Fibroblast of lung (primary cell): ENCODE results near the gene SIGLEC9. TPM values are rescaled to one million over a fixed set of nuclear protein-coding genes. Genes with fewer than 3 reads are reported as not detected.

Source experiments
- DNase-seq, 2 donors: peaks; one replicate each; pipeline versions ENCODE4 v3.0.0 to v3.0.0-alpha.2; 2010; ENCODE audit warnings: low read depth in 2 of 2
- H2AFZ ChIP-seq: 2 replicates; pipeline ENCODE4 v1.5.1; 2012; ENCODE audit warnings: low read length, control low read depth, inconsistent platforms
- H3K27ac ChIP-seq: 2 replicates; pipeline ENCODE4 v1.5.1; 2011; ENCODE audit warnings: low read length, control low read depth; ENCODE audit not compliant: insufficient read depth
- H3K27me3 ChIP-seq: 2 replicates; pipeline ENCODE4 v1.5.1; 2011; ENCODE audit warnings: mild to moderate bottlenecking, low read length; ENCODE audit not compliant: control insufficient read depth, insufficient read depth
- H3K36me3 ChIP-seq: 2 replicates; pipeline ENCODE4 v1.5.1; 2011; ENCODE audit warnings: low read length; ENCODE audit not compliant: control insufficient read depth, insufficient read depth
- H3K4me1 ChIP-seq: 2 replicates; pipeline ENCODE4 v1.5.1; 2011; ENCODE audit warnings: low read length; ENCODE audit not compliant: control insufficient read depth, insufficient read depth; ENCODE audit errors: extremely low read depth
- H3K4me2 ChIP-seq: 2 replicates; pipeline ENCODE4 v1.5.1; 2011; ENCODE audit warnings: low read length, control low read depth; ENCODE audit not compliant: insufficient read depth; ENCODE audit errors: extremely low read depth
- H3K4me3 ChIP-seq, 4 experiments: fragments of 200-600 bp in 1 of 4; sonication (generic) in 1 of 4; replicated peaks in 1 of 4; 2 replicates each; pipeline ENCODE4 v1.5.1; 2011 to 2016; ENCODE audit warnings: low read length in 4 of 4, low read depth in 3 of 4, mild to moderate bottlenecking in 3 of 4, control low read depth in 2 of 4, inconsistent platforms in 1 of 4, mixed read lengths in 1 of 4; ENCODE audit not compliant: insufficient read depth in 1 of 4; ENCODE audit errors: control extremely low read depth in 1 of 4
- H3K79me2 ChIP-seq: 2 replicates; pipeline ENCODE4 v1.5.1; 2012; ENCODE audit warnings: mild to moderate bottlenecking, low read length, inconsistent platforms; ENCODE audit not compliant: control insufficient read depth, insufficient read depth
- H3K9ac ChIP-seq: 2 replicates; pipeline ENCODE4 v1.5.1; 2011; ENCODE audit warnings: mild to moderate bottlenecking, low read length, control low read depth; ENCODE audit not compliant: insufficient read depth
- H3K9me3 ChIP-seq: 2 replicates; pipeline ENCODE4 v1.5.1; 2012; ENCODE audit warnings: low read depth, low read length; ENCODE audit not compliant: control insufficient read depth, insufficient read depth
- H4K20me1 ChIP-seq: 2 replicates; pipeline ENCODE4 v1.5.1; 2011; ENCODE audit warnings: low read length; ENCODE audit not compliant: control insufficient read depth, insufficient read depth; ENCODE audit errors: extremely low read depth
- CTCF ChIP-seq, 2 donors: IDR thresholded peaks in 1 of 2; conservative IDR thresholded peaks in 1 of 2; 1 replicate in 1 of 2; 2 replicates in 1 of 2; pipeline ENCODE4 v1.5.1; 2011 to 2012; ENCODE audit warnings: low read length in 2 of 2, control low read depth in 1 of 2, inconsistent platforms in 1 of 2, low read depth in 1 of 2, mild to moderate bottlenecking in 1 of 2
- EZH2 ChIP-seq: IDR thresholded peaks from 2 replicates; pipeline ENCODE4 v1.5.1; 2012; ENCODE audit warnings: low read length, control low read depth, mild to moderate bottlenecking; ENCODE audit errors: missing control alignments
- polyA plus RNA-seq, 2 donors: library from polyadenylated mRNA; depleted of rRNA in 1 of 2; stranded (reverse) in 1 of 2; unstranded in 1 of 2; fragments of >200 nt; gene quantifications; 2 replicates each; pipeline ENCODE4 v1.2.1, GENCODE V29; 2011 to 2012; ENCODE audit warnings: missing spikeins in 1 of 2
- total RNA-seq: library from RNA; depleted of rRNA; stranded (reverse); fragments of >200 nt; gene quantifications from 2 replicates; pipeline ENCODE4 v1.2.1, GENCODE V29; 2014

The SIGLEC9 gene
- total and polyA plus RNA-seq, 2 donors (not counting 1 experiment from before 2014, with no cell fraction given), result not detected

DNA sequence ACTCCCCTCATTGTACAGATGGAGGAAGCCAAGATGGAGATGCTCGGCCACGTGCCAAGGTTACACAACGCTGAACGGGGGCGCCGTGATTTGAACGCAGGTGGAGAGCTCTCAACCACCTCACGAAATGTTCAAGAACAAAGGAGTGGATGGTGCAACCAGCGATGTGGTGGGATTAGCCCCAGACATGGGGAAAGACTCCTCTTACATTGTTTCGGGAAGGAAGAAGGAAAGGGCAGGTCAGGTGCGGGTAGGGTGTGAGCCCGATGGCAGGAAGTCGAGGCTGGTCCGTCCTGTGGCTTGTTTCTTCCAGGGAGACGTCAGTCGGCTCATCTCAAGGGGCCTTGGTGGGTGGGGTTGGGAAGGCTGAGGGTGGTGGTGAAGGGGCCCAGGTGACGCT, 34.9 kb upstream of the SIGLEC9 start:
- Histone ChIP-seq H3K79me2 (no peaks in the 10 kb centered on the region), H3K4me2 (no peak overlapping the region), H3K27ac (no peak overlapping the region), H3K27me3 (no peaks in the 10 kb centered on the region), H4K20me1 (no peaks in the 10 kb centered on the region), H2AFZ (no peak overlapping the region), H3K9ac (no peak overlapping the region), H3K4me1 (no peaks in the 10 kb centered on the region), H3K9me3 (no peaks in the 10 kb centered on the region), H3K36me3 (no peaks in the 10 kb centered on the region), H3K4me3 (no peak overlapping the region)
- TF ChIP-seq EZH2 (no peak), CTCF (conservative IDR thresholded peaks at IDR 0.05 in 1 of 2, IDR thresholded peaks at IDR 0.05 in 1 of 2; ENCODE audit: low read depth in 1 of 2, low read length in 2 of 2) (no peak)
- no peak for DNase-seq

- peak in 1 of 2 donors; percentile 10 for DNase-seq
- H3K4me2 ChIP-seq, result no peak overlapping the region
- H3K27me3 ChIP-seq, result no peaks in the 10 kb centered on the region
- H3K9me3 ChIP-seq, result no peaks in the 10 kb centered on the region
- no peak overlapping the region for H2AFZ ChIP-seq
- no peaks in the 10 kb centered on the region for H3K79me2 ChIP-seq
- no peaks in the 10 kb centered on the region for H3K36me3 ChIP-seq
- TF ChIP-seq CTCF (conservative IDR thresholded peaks at IDR 0.05 in 1 of 2, IDR thresholded peaks at IDR 0.05 in 1 of 2; ENCODE audit: low read depth in 1 of 2, low read length in 2 of 2), result no peak
- TF ChIP-seq EZH2, result no peak
- H3K4me1 ChIP-seq, result no peaks in the 10 kb centered on the region
- H3K9ac ChIP-seq, result no peak overlapping the region
- no peak overlapping the region for H3K27ac ChIP-seq
- H4K20me1 ChIP-seq, result no peaks in the 10 kb centered on the region
- no peak overlapping the region for H3K4me3 ChIP-seq
Measured at GRCh38 chr19:51090471-51090870, 34.2 kb upstream of the SIGLEC9 start.

- TF ChIP-seq EZH2 (no peak), CTCF (conservative IDR thresholded peaks at IDR 0.05 in 1 of 2, IDR thresholded peaks at IDR 0.05 in 1 of 2; ENCODE audit: low read depth in 1 of 2, low read length in 2 of 2) (no peak)
- Histone ChIP-seq H3K27me3 (no peaks in the 10 kb centered on the region), H3K9ac (no peak overlapping the region), H3K4me2 (no peak overlapping the region), H2AFZ (no peak overlapping the region), H3K27ac (no peak overlapping the region), H3K9me3 (no peaks in the 10 kb centered on the region), H3K4me3 (no peak overlapping the region), H4K20me1 (no peaks in the 10 kb centered on the region), H3K79me2 (no peaks in the 10 kb centered on the region), H3K4me1 (no peaks in the 10 kb centered on the region), H3K36me3 (no peaks in the 10 kb centered on the region)
- no peak for DNase-seq
Measured at GRCh38 chr19:51091126-51091525, 33.6 kb upstream of the SIGLEC9 start.
